Endodermal cell (in vitro differentiated cells): ENCODE data around the gene ZMYND8. TPM values are rescaled to one million over a fixed set of nuclear protein-coding genes. Genes with fewer than 3 reads are reported as not detected.
A peak's percentile ranks its signal among the peaks of the same experiment; 100 is the strongest.

Experiments
- DNase-seq: peaks from one replicate; pipeline ENCODE4 v3.0.0-alpha.2; 2017
- H3K27ac ChIP-seq: 2 replicates; pipeline ENCODE4 v1.5.1; 2013; ENCODE audit warnings: mild to moderate bottlenecking, low read depth, low read length, moderate library complexity
- H3K27me3 ChIP-seq: 2 replicates; pipeline ENCODE4 v1.6.1; 2013; ENCODE audit warnings: mild to moderate bottlenecking, low read length, moderate library complexity; ENCODE audit not compliant: insufficient read depth, control insufficient read depth, poor library complexity, severe bottlenecking
- H3K36me3 ChIP-seq: 2 replicates; pipeline ENCODE4 v1.7.0; 2013; ENCODE audit warnings: mild to moderate bottlenecking, low read length, moderate library complexity; ENCODE audit not compliant: control insufficient read depth, insufficient read depth
- H3K4me1 ChIP-seq: one replicate; pipeline ENCODE4 v1.7.0; 2013; ENCODE audit warnings: low read length; ENCODE audit not compliant: control insufficient read depth, insufficient read depth
- H3K4me3 ChIP-seq: 2 replicates; pipeline ENCODE4 v1.5.1; 2013; ENCODE audit warnings: mild to moderate bottlenecking, low read length, moderate library complexity
- H3K9ac ChIP-seq: 2 replicates; pipeline ENCODE4 v1.6.1; 2013; ENCODE audit warnings: mild to moderate bottlenecking, low read length, moderate library complexity; ENCODE audit not compliant: poor library complexity, severe bottlenecking; ENCODE audit errors: extremely low read depth
- H3K9me3 ChIP-seq: 2 replicates; pipeline ENCODE4 v1.6.1; 2013; ENCODE audit warnings: mild to moderate bottlenecking, low read length, moderate library complexity; ENCODE audit not compliant: control insufficient read depth
- H3K27ac Mint-ChIP-seq: 2 replicates; pipeline ENCODE4 v1.8.0; 2020; ENCODE audit warnings: mixed read lengths
- H3K27me3 Mint-ChIP-seq: 2 replicates; pipeline ENCODE4 v1.8.0; 2021; ENCODE audit warnings: mild to moderate bottlenecking, mixed read lengths; ENCODE audit not compliant: insufficient read depth
- H3K36me3 Mint-ChIP-seq: 2 replicates; pipeline ENCODE4 v1.8.0; 2020; ENCODE audit warnings: low read depth, mixed read lengths
- H3K4me1 Mint-ChIP-seq: 2 replicates; pipeline ENCODE4 v1.8.0; 2020; ENCODE audit warnings: mixed read lengths
- H3K4me3 Mint-ChIP-seq: 2 replicates; pipeline ENCODE4 v1.8.0; 2020; ENCODE audit warnings: mild to moderate bottlenecking, moderate library complexity, mixed read lengths
- H3K9me3 Mint-ChIP-seq: 2 replicates; pipeline ENCODE4 v1.8.0; 2020; ENCODE audit warnings: mild to moderate bottlenecking, mixed read lengths
- WGBS, 2 experiments: methylation state at CpG; one replicate each; pipeline versions ENCODE4 v1.1.5 to v1.1.7; 2013; ENCODE audit warnings: missing lambda C conversion rate in 2 of 2, mixed read lengths in 1 of 2; ENCODE audit not compliant: insufficient coverage in 1 of 2, insufficient read length in 1 of 2; 5-methylcytosine and 5-hydroxymethylcytosine counted together
- total RNA-seq, 2 donors: library from RNA; stranded (reverse); fragmentation: NEBNext Ultra II Directional in 1 of 2; extraction: Animal tissue kit (Norgen Biotek cat#: 25700) in 1 of 2; gene quantifications; 2 replicates in 1 of 2; 3 replicates in 1 of 2; pipeline ENCODE4 v1.2.1, GENCODE V29; 2021
- TF ChIP-seq, protein P1 (sequence below): fragments of 200-600 bp; sonication (generic); conservative IDR thresholded peaks from 2 replicates; pipeline ENCODE4 v1.5.0; 2021; ENCODE audit warnings: antibody characterized with exemption, mild to moderate bottlenecking

Gene ZMYND8
- total RNA-seq, 2 donors from 2014 or later = 85.0 to 99.9 TPM

DNA sequence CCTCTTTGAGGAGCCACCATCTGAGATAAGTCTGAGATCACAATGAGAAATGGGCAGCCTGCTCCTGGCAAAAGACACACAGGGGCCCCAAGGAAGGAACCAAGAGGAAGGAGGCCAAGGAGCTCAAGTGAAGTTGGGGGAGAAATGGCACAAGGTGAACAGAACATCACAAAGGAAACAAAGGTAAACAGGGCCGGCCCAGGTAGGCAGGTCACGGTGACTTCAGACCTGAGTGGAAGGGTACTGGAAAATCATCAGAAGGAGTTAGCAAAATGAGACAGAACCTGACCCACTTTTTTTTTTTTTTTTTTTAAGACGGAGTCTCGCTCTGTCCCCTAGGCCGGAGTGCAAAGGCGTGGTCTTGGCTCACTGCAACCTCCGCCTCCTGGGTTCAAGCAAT, 11.3 kb downstream of the ZMYND8 start:
- Histone ChIP-seq H3K27ac (no peak overlapping the region), H3K4me1 (peaks cover 24% of the 10 kb centered on the region), H3K36me3 (peaks cover 50% of the 10 kb centered on the region), H3K9me3 (no peaks in the 10 kb centered on the region), H3K9ac (no peak overlapping the region), H3K27me3 (no peaks in the 10 kb centered on the region), H3K4me3 (no peak overlapping the region)
- peak overlapping the region; percentile 80 for H3K27ac Mint-ChIP-seq
- peaks cover 46% of the 10 kb centered on the region for H3K36me3 Mint-ChIP-seq
- peak overlapping the region; percentile 27 for H3K4me3 Mint-ChIP-seq
- peaks cover 5% of the 10 kb centered on the region for H3K4me1 Mint-ChIP-seq
- H3K27me3 Mint-ChIP-seq = no peaks in the 10 kb centered on the region
- TF ChIP-seq, protein P1, sequence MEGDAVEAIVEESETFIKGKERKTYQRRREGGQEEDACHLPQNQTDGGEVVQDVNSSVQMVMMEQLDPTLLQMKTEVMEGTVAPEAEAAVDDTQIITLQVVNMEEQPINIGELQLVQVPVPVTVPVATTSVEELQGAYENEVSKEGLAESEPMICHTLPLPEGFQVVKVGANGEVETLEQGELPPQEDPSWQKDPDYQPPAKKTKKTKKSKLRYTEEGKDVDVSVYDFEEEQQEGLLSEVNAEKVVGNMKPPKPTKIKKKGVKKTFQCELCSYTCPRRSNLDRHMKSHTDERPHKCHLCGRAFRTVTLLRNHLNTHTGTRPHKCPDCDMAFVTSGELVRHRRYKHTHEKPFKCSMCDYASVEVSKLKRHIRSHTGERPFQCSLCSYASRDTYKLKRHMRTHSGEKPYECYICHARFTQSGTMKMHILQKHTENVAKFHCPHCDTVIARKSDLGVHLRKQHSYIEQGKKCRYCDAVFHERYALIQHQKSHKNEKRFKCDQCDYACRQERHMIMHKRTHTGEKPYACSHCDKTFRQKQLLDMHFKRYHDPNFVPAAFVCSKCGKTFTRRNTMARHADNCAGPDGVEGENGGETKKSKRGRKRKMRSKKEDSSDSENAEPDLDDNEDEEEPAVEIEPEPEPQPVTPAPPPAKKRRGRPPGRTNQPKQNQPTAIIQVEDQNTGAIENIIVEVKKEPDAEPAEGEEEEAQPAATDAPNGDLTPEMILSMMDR = no peak
- no peaks in the 10 kb centered on the region for H3K9me3 Mint-ChIP-seq
- DNase-seq = no peak
- 94 to 100% methylated on average over 5 to 7 of the region's 7 CpGs for WGBS, 2 experiments

DNA sequence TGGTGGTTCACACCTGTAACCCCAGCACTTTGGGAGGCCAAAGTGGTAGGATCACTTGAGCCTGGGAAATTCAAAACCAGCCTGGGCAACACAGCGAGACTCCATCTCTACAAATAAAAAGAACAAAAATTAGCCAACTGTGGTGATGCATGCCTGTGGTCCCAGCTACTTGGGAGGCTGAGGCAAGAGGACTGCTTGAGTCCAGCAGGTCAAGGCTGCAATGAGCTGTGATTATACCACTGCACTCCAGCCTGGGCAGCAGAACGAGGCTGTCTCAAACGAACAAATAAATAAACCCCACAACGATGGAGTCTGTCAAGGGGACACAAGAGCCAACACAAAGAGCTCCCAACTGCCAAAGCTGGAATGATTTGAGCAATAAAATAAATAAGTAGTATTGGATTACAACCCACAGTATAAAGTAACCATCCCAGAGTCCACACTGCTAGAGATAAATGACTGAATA, 13.5 kb downstream of the ZMYND8 start:
- TF ChIP-seq, protein P1 = no peak
- Mint-ChIP-seq H3K9me3 (no peaks in the 10 kb centered on the region), H3K36me3 (peaks cover 62% of the 10 kb centered on the region), H3K27ac (no peak overlapping the region), H3K27me3 (no peaks in the 10 kb centered on the region), H3K4me3 (no peak overlapping the region), H3K4me1 (peaks cover 5% of the 10 kb centered on the region)
- Histone ChIP-seq H3K4me1 (peaks cover 11% of the 10 kb centered on the region), H3K27me3 (no peaks in the 10 kb centered on the region), H3K9ac (no peak overlapping the region), H3K36me3 (peaks cover 46% of the 10 kb centered on the region), H3K9me3 (no peaks in the 10 kb centered on the region), H3K4me3 (no peak overlapping the region), H3K27ac (no peak overlapping the region)
- WGBS, 2 experiments = 86 to 99% methylated on average over 1 to 4 of the region's 4 CpGs
- no peak for DNase-seq

DNA sequence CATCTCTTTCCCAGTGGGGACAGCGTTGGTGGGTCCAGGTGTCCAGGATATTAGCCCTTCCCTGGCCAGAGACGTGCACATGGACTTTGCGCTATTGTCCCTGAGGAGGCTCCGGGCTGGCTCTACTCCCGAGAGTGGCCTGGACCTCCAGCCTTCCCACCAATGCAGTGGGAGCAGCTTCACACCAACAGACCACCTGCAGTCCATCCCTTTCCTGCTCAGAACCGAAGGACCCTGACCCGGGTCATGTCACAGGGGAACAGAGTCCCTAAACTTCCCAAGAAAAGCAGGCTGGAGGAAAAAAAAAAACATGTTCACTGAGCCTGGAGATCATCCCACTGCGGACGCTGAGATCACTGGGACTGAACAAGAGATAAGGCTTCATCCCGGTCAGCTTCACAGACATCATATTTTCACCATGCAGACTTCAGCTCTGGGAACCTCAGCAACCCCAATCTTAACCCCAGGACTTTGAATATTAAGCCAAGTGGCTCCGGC, 18.3 kb downstream of the ZMYND8 start:
- no peaks in the 10 kb centered on the region for H3K9me3 ChIP-seq
- H3K36me3 ChIP-seq = peaks cover 45% of the 10 kb centered on the region
- Mint-ChIP-seq H3K36me3 (peaks cover 59% of the 10 kb centered on the region), H3K9me3 (no peaks in the 10 kb centered on the region), H3K27me3 (no peaks in the 10 kb centered on the region), H3K4me1 (peaks cover 18% of the 10 kb centered on the region), H3K27ac (no peak overlapping the region), H3K4me3 (no peak overlapping the region)
- DNase-seq = no peak
- peaks cover 6% of the 10 kb centered on the region for H3K4me1 ChIP-seq
- no peaks in the 10 kb centered on the region for H3K27me3 ChIP-seq
- H3K9ac ChIP-seq = no peak overlapping the region
- no peak overlapping the region for H3K4me3 ChIP-seq
- 97 to 100% methylated on average over 6 to 11 of the region's 11 CpGs for WGBS, 2 experiments
- no peak overlapping the region for H3K27ac ChIP-seq
- TF ChIP-seq, protein P1 = no peak
